Upper lobe of left lung (tissue), 6 donors: ENCODE measurements around the gene LRRC46. TPM values are rescaled to one million over a fixed set of nuclear protein-coding genes. Genes with fewer than 3 reads are reported as not detected.

ENCODE experiments used
- ATAC-seq, 2 donors: fragments of 200-7000 bp; cut with Tn5 transposase; one replicate each; pipeline ENCODE4 v1.9.1; 2022; ENCODE audit warnings: mild to moderate bottlenecking in 2 of 2, moderate library complexity in 2 of 2; ENCODE audit not compliant: low FRiP score in 2 of 2
- DNase-seq, 2 donors: peaks; one replicate each; pipeline ENCODE4 v3.0.0-alpha.2; 2019 to 2020
- H3K27ac ChIP-seq, 4 donors: fragments of 200-600 bp; sonication (generic); one replicate each; pipeline ENCODE4 v1.5.1; 2016 to 2019
- H3K27me3 ChIP-seq, 4 donors: fragments of 200-600 bp; sonication (generic); one replicate each; pipeline ENCODE4 v1.5.1; 2017 to 2019
- H3K36me3 ChIP-seq, 4 donors: fragments of 200-600 bp; sonication (generic); one replicate each; pipeline ENCODE4 v1.5.1; 2016 to 2019
- H3K4me1 ChIP-seq, 4 donors: fragments of 200-600 bp; sonication (generic); one replicate each; pipeline ENCODE4 v1.5.1; 2018 to 2019
- H3K4me3 ChIP-seq, 4 donors: fragments of 200-600 bp; sonication (generic); one replicate each; pipeline ENCODE4 v1.5.1; 2017 to 2019; ENCODE audit warnings: mild to moderate bottlenecking in 2 of 4, moderate library complexity in 1 of 4
- H3K9me3 ChIP-seq, 4 donors: fragments of 200-600 bp; sonication (generic); one replicate each; pipeline ENCODE4 v1.5.1; 2018 to 2019
- EP300 ChIP-seq, 4 donors: sonication (generic); formaldehyde crosslinking; IDR thresholded peaks; one replicate each; pipeline ENCODE4 v1.5.1; 2017; ENCODE audit warnings: antibody characterized with exemption in 4 of 4, control low read depth in 2 of 4
- POLR2A ChIP-seq, 4 donors: fragments of 450-650 bp; IDR thresholded peaks; one replicate each; pipeline ENCODE4 v1.5.1; 2016 to 2017; ENCODE audit warnings: antibody characterized with exemption in 4 of 4, mild to moderate bottlenecking in 2 of 4
- POLR2AphosphoS5 ChIP-seq, 2 donors: sonication (generic); formaldehyde crosslinking; IDR thresholded peaks; one replicate each; pipeline ENCODE4 v1.5.1; 2017; ENCODE audit warnings: antibody characterized with exemption in 2 of 2
- WGBS, 2 donors: methylation state at CpG; one replicate each; pipeline ENCODE4 v1.1.5; 2017 to 2018; 5-methylcytosine and 5-hydroxymethylcytosine counted together
- total RNA-seq, 6 donors: library from RNA; depleted of rRNA in 4 of 6; stranded (reverse); fragments of >200 nt in 4 of 6; gene quantifications; one replicate each; pipeline versions ENCODE4 v1.1.0 to v1.2.1, GENCODE V29; 2016 to 2021
- TF ChIP-seq, protein P1 (sequence below), 6 experiments: fragments of 450-650 bp in 4 of 6; fragments of 200-600 bp in 2 of 6; sonication (generic) in 2 of 6; IDR thresholded peaks; one replicate each; pipeline ENCODE4 v1.5.1; 2016 to 2019; ENCODE audit warnings: antibody characterized with exemption in 6 of 6
- donor health status: DM: no; HTN: no; CAD: no; lungs with moderate emphysema.
- donor health status: DM: no; HTN: yes; CAD: no; lungs with severe emphysema.

The LRRC46 gene
- total RNA-seq, 6 donors from 2014 or later, result 0.49 to 23.5 (median 9.1) TPM

- TF ChIP-seq POLR2A (IDR thresholded peaks at IDR 0.05), result no peak
- no peak for TF ChIP-seq EP300 (IDR thresholded peaks at IDR 0.05)
- TF ChIP-seq, protein P1, sequence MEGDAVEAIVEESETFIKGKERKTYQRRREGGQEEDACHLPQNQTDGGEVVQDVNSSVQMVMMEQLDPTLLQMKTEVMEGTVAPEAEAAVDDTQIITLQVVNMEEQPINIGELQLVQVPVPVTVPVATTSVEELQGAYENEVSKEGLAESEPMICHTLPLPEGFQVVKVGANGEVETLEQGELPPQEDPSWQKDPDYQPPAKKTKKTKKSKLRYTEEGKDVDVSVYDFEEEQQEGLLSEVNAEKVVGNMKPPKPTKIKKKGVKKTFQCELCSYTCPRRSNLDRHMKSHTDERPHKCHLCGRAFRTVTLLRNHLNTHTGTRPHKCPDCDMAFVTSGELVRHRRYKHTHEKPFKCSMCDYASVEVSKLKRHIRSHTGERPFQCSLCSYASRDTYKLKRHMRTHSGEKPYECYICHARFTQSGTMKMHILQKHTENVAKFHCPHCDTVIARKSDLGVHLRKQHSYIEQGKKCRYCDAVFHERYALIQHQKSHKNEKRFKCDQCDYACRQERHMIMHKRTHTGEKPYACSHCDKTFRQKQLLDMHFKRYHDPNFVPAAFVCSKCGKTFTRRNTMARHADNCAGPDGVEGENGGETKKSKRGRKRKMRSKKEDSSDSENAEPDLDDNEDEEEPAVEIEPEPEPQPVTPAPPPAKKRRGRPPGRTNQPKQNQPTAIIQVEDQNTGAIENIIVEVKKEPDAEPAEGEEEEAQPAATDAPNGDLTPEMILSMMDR (IDR thresholded peaks at IDR 0.05), result no peak
- TF ChIP-seq POLR2AphosphoS5 (IDR thresholded peaks at IDR 0.05), result no peak
- H3K27me3 ChIP-seq, result peaks cover 0 to 26% (median 8%) of the 10 kb centered on the region in 4 donors
- 35 to 47% methylated on average over 16 to 18 of the region's 31 CpGs for WGBS, 2 donors
- DNase-seq (peak in 1 of 2 donors; percentile 84), ATAC-seq (no peak)
- H3K27ac ChIP-seq, result peak overlapping the region in 1 of 4 donors; percentile 1
- H3K9me3 ChIP-seq, result no peaks in the 10 kb centered on the region
- peaks cover 47 to 67% (median 50%) of the 10 kb centered on the region in 4 donors for H3K4me1 ChIP-seq
- H3K4me3 ChIP-seq, result no peak overlapping the region
- peaks cover 0 to 13% (median 0%) of the 10 kb centered on the region in 4 donors for H3K36me3 ChIP-seq
Observed at GRCh38 chr17:47846716-47847340, 15.4 kb downstream of the LRRC46 start.

GRCh38 chr17:47847341-47848197, 16.1 kb downstream of the LRRC46 start:
- no peak overlapping the region for H3K4me3 ChIP-seq
- ATAC-seq, result no peak

DNA sequence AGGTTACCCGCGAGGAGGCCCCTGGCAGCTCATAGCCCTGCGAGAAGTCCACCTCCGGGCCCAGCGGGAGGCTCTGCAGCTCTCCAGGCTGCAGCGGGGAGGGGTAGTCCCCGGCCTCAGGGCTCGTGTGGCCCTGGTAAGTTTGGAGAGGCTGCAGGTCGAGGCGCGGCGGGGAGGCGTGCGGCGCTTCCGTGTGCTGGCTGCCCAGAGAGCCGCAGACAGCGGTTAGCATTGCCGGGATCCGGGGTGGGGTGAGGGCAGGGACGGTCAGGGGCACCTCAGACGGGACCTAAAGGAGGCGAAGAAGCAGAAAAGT, 16.7 kb downstream of the LRRC46 start:
- Histone ChIP-seq H3K9me3 (no peaks in the 10 kb centered on the region), H3K4me1 (peaks cover 49 to 62% (median 53%) of the 10 kb centered on the region in 4 donors), H3K27ac (no peak overlapping the region), H3K36me3 (peaks cover 0 to 13% (median 0%) of the 10 kb centered on the region in 4 donors), H3K4me3 (no peak overlapping the region), H3K27me3 (peaks cover 0 to 40% (median 8%) of the 10 kb centered on the region in 4 donors)
- ATAC-seq, result no peak
- TF ChIP-seq POLR2AphosphoS5 (IDR thresholded peaks at IDR 0.05), result no peak
- TF ChIP-seq, protein P1 (IDR thresholded peaks at IDR 0.05), result no peak
- TF ChIP-seq POLR2A (IDR thresholded peaks at IDR 0.05), result no peak
- no peak for TF ChIP-seq EP300 (IDR thresholded peaks at IDR 0.05)
- 66 to 74% methylated on average over 16 to 21 of the region's 23 CpGs for WGBS, 2 donors
- DNase-seq, result peak in 1 of 2 donors; percentile 63

More at GRCh38 chr17:47847341-47848197, 16.1 kb downstream of the LRRC46 start:
- no peak for TF ChIP-seq EP300 (IDR thresholded peaks at IDR 0.05)
- TF ChIP-seq, protein P1 (IDR thresholded peaks at IDR 0.05), result peak in 2 of 6 experiments; percentile 8 to 28
- H3K36me3 ChIP-seq, result peaks cover 0 to 13% (median 0%) of the 10 kb centered on the region in 4 donors
- DNase-seq, result peak in 1 of 2 donors; percentile 81
- peaks cover 0 to 34% (median 8%) of the 10 kb centered on the region in 4 donors for H3K27me3 ChIP-seq
- no peaks in the 10 kb centered on the region for H3K9me3 ChIP-seq
- WGBS, 2 donors, result 45 to 46% methylated on average over 40 to 69 of the region's 71 CpGs
- peak overlapping the region in 1 of 4 donors; percentile 1 for H3K27ac ChIP-seq
- peaks cover 53 to 68% (median 54%) of the 10 kb centered on the region in 4 donors for H3K4me1 ChIP-seq

DNA sequence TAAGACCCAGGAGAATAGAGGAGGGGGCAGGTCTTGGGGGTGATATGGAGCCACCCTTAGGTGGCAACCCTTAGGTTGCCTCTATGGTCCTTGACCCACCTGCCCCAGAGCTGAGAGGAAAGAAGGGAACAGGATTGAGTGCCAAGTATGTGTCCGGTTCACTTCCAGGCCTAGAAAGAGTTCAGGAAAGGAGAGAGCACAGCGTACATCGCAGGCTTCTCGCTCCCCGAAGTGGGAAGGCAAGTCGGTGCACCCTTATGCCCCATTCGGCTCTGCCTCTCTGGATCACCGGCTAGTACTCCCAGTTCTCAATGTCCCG, 18.9 kb downstream of the LRRC46 start:
- H3K27me3 ChIP-seq, result peaks cover 0 to 52% (median 8%) of the 10 kb centered on the region in 4 donors
- DNase-seq (no peak), ATAC-seq (peak in 1 of 2 donors; percentile 4)
- H3K4me1 ChIP-seq, result peaks cover 28 to 42% (median 34%) of the 10 kb centered on the region in 4 donors
- H3K9me3 ChIP-seq, result no peaks in the 10 kb centered on the region
- TF ChIP-seq POLR2A (IDR thresholded peaks at IDR 0.05), result no peak
- no peak for TF ChIP-seq POLR2AphosphoS5 (IDR thresholded peaks at IDR 0.05)
- TF ChIP-seq, protein P1 (IDR thresholded peaks at IDR 0.05), result no peak
- no peak for TF ChIP-seq EP300 (IDR thresholded peaks at IDR 0.05)
- H3K27ac ChIP-seq, result peak overlapping the region in 3 of 4 donors; percentile 50 to 82 (median 71)
- peaks cover 0 to 13% (median 0%) of the 10 kb centered on the region in 4 donors for H3K36me3 ChIP-seq
- peak overlapping the region in 3 of 4 donors; percentile 42 to 53 (median 50) for H3K4me3 ChIP-seq
- 38 to 62% methylated on average over 9 of the region's 9 CpGs for WGBS, 2 donors
